CD4-positive, alpha-beta memory T cell (primary cell): ENCODE results near the gene MTCL1. TPM values are rescaled to one million over a fixed set of nuclear protein-coding genes. Genes with fewer than 3 reads are reported as not detected.
A peak's percentile ranks its signal among the peaks of the same experiment; 100 is the strongest.

Experiments
- CTCF ChIA-PET: fragments of 350-600 bp; sonication (Branson Sonifier 250); formaldehyde crosslinking; loops from one replicate; lab custom pipeline; 2021; ENCODE audit warnings: inconsistent platforms; ENCODE audit not compliant: partially characterized antibody; lab: Charles Lee
- POLR2A ChIA-PET: fragments of 350-600 bp; sonication (Branson Sonifier 250); formaldehyde crosslinking; loops from one replicate; lab custom pipeline; 2021; ENCODE audit not compliant: partially characterized antibody; lab: Charles Lee
- DNase-seq, 5 donors: peaks; one replicate each; pipeline versions ENCODE4 v3.0.0 to v3.0.0-alpha.2; 2020 to 2022; ENCODE audit warnings: mixed read lengths in 1 of 5
- H3K27ac ChIP-seq: one replicate; pipeline ENCODE4 v1.7.0; 2013; ENCODE audit warnings: low read depth, low read length
- H3K27me3 ChIP-seq: 2 replicates; pipeline ENCODE4 v1.7.0; 2013; ENCODE audit warnings: mild to moderate bottlenecking, low read length, moderate library complexity; ENCODE audit not compliant: insufficient read depth
- H3K36me3 ChIP-seq: 2 replicates; pipeline ENCODE4 v1.7.0; 2013; ENCODE audit warnings: mild to moderate bottlenecking, low read length, moderate library complexity; ENCODE audit not compliant: insufficient read depth
- H3K4me1 ChIP-seq: 2 replicates; pipeline ENCODE4 v1.7.0; 2013; ENCODE audit warnings: mild to moderate bottlenecking, low read length, moderate library complexity; ENCODE audit not compliant: insufficient read depth
- H3K4me3 ChIP-seq, 2 donors: one replicate each; pipeline ENCODE4 v1.7.0; 2013; ENCODE audit warnings: low read length in 2 of 2, mild to moderate bottlenecking in 1 of 2
- H3K9me3 ChIP-seq, 2 donors: one replicate each; pipeline ENCODE4 v1.7.0; 2013; ENCODE audit warnings: low read length in 2 of 2, control low read depth in 1 of 2; ENCODE audit not compliant: control insufficient read depth in 1 of 2
- H3K27ac Mint-ChIP-seq, 7 donors: one replicate each; pipeline ENCODE4 v1.8.0; 2020 to 2021; ENCODE audit warnings: mixed read lengths in 7 of 7, mild to moderate bottlenecking in 6 of 7, inconsistent platforms in 3 of 7, moderate library complexity in 3 of 7
- H3K27me3 Mint-ChIP-seq, 2 donors: one replicate each; pipeline ENCODE4 v1.8.0; 2020 to 2021; ENCODE audit warnings: mixed read lengths in 2 of 2
- H3K36me3 Mint-ChIP-seq, 2 donors: one replicate each; pipeline ENCODE4 v1.8.0; 2020 to 2021; ENCODE audit warnings: mixed read lengths in 2 of 2, inconsistent platforms in 1 of 2, mild to moderate bottlenecking in 1 of 2
- H3K4me1 Mint-ChIP-seq, 4 donors: one replicate each; pipeline ENCODE4 v1.8.0; 2020 to 2021; ENCODE audit warnings: mixed read lengths in 4 of 4, mild to moderate bottlenecking in 1 of 4
- H3K4me3 Mint-ChIP-seq, 8 donors: one replicate each; pipeline ENCODE4 v1.8.0; 2020 to 2021; ENCODE audit warnings: mixed read lengths in 8 of 8, mild to moderate bottlenecking in 7 of 8, moderate library complexity in 6 of 8, inconsistent platforms in 3 of 8
- H3K9me3 Mint-ChIP-seq, 8 donors: one replicate each; pipeline ENCODE4 v1.8.0; 2020 to 2021; ENCODE audit warnings: mixed read lengths in 8 of 8, mild to moderate bottlenecking in 5 of 8, inconsistent platforms in 3 of 8, moderate library complexity in 1 of 8
- intact Hi-C: fragments of 100-400 bp; cut with micrococcal nuclease; formaldehyde crosslinking; loops from one replicate; pipeline ENCODE4 v1.15.1; 2023
- polyA plus RNA-seq, 2 donors: library from polyadenylated mRNA; unstranded; fragments of 300-500 nt; fragmentation: Illumina TruSeq; gene quantifications; one replicate each; pipeline ENCODE4 v1.2.3, GENCODE V29; 2021
- total RNA-seq, 2 experiments: library from RNA; stranded (reverse); gene quantifications; one replicate each; pipeline ENCODE4 v1.2.3, GENCODE V29; 2021

MTCL1 gene
- total and polyA plus RNA-seq, 4 experiments from 2014 or later = 0.29 to 0.36 TPM; not detected in 2

GRCh38 chr18:8742387-8743361 is 37.3 kb downstream of the MTCL1 start:
- peak; percentile 49 to 73 (median 68) for DNase-seq
- Histone ChIP-seq H3K27ac (no peak overlapping the region), H3K36me3 (no peaks in the 10 kb centered on the region), H3K4me3 (no peak overlapping the region), H3K9me3 (no peaks in the 10 kb centered on the region), H3K4me1 (peaks cover 46% of the 10 kb centered on the region), H3K27me3 (no peaks in the 10 kb centered on the region)
- intact Hi-C loops = no loop called here
- peak overlapping the region in 7 of 8 donors; percentile 13 to 63 (median 49) for H3K4me3 Mint-ChIP-seq
- no peaks in the 10 kb centered on the region for H3K27me3 Mint-ChIP-seq
- peaks cover 34 to 55% (median 43%) of the 10 kb centered on the region in 4 donors for H3K4me1 Mint-ChIP-seq
- POLR2A ChIA-PET = interaction anchor here (1.3 kb wide), 1 partner anchor 37 kb away, joined by 3 read pairs; the partner anchor contains the start of gene MTCL1
- peaks cover 0 to 28% (median 18%) of the 10 kb centered on the region in 8 donors for H3K9me3 Mint-ChIP-seq
- peaks cover 3 to 4% of the 10 kb centered on the region in 2 donors for H3K36me3 Mint-ChIP-seq
- H3K27ac Mint-ChIP-seq = peak overlapping the region; percentile 44 to 95 (median 85)
- CTCF ChIA-PET = interaction anchor here (1.1 kb wide), 1 partner anchor 13 kb away, joined by 3 read pairs; no protein-coding TSS in a partner anchor

GRCh38 chr18:8744038-8744437 is 38.7 kb downstream of the MTCL1 start:
- intact Hi-C loops = no loop called here
- no peaks in the 10 kb centered on the region for H3K27me3 Mint-ChIP-seq
- H3K27ac Mint-ChIP-seq = peak overlapping the region in 3 of 7 donors; percentile 7 to 91 (median 54)
- Histone ChIP-seq H3K27ac (no peak overlapping the region), H3K9me3 (no peaks in the 10 kb centered on the region), H3K4me3 (no peak overlapping the region), H3K4me1 (peaks cover 46% of the 10 kb centered on the region), H3K27me3 (no peaks in the 10 kb centered on the region), H3K36me3 (no peaks in the 10 kb centered on the region)
- H3K4me1 Mint-ChIP-seq = peaks cover 34 to 55% (median 43%) of the 10 kb centered on the region in 4 donors
- H3K36me3 Mint-ChIP-seq = peaks cover 3 to 4% of the 10 kb centered on the region in 2 donors
- H3K4me3 Mint-ChIP-seq = peak overlapping the region in 4 of 8 donors; percentile 10 to 69 (median 40)
- peaks cover 0 to 28% (median 18%) of the 10 kb centered on the region in 8 donors for H3K9me3 Mint-ChIP-seq
- CTCF ChIA-PET = no interaction called here
- no peak for DNase-seq
- POLR2A ChIA-PET = interaction anchor here (0.7 kb wide), 1 partner anchor 17 kb away, joined by 3 read pairs; no protein-coding TSS in a partner anchor

- H3K4me1 Mint-ChIP-seq = peaks cover 34 to 55% (median 44%) of the 10 kb centered on the region in 4 donors
Measured at GRCh38 chr18:8744656-8745055, 39.3 kb downstream of the MTCL1 start.

GRCh38 chr18:8745355-8746014 is 40.1 kb downstream of the MTCL1 start:
- no peaks in the 10 kb centered on the region for H3K27me3 Mint-ChIP-seq

More at GRCh38 chr18:8744656-8745055, 39.3 kb downstream of the MTCL1 start:
- peaks cover 0 to 28% (median 18%) of the 10 kb centered on the region in 8 donors for H3K9me3 Mint-ChIP-seq
- peak; percentile 50 to 69 (median 61) for DNase-seq
- Histone ChIP-seq H3K36me3 (no peaks in the 10 kb centered on the region), H3K4me3 (no peak overlapping the region), H3K27me3 (no peaks in the 10 kb centered on the region), H3K27ac (no peak overlapping the region), H3K4me1 (peaks cover 46% of the 10 kb centered on the region), H3K9me3 (no peaks in the 10 kb centered on the region)
- H3K4me3 Mint-ChIP-seq = peak overlapping the region in 7 of 8 donors; percentile 18 to 71 (median 54)
- intact Hi-C loops = no loop called here
- POLR2A ChIA-PET = interaction anchor here (0.6 to 0.7 kb wide), 2 partner anchors 17 to 74 kb away, joined by 3 to 5 read pairs; no protein-coding TSS in a partner anchor
- no peaks in the 10 kb centered on the region for H3K27me3 Mint-ChIP-seq
- peaks cover 3 to 4% of the 10 kb centered on the region in 2 donors for H3K36me3 Mint-ChIP-seq
- CTCF ChIA-PET = no interaction called here
- H3K27ac Mint-ChIP-seq = peak overlapping the region; percentile 7 to 91 (median 69)

DNA sequence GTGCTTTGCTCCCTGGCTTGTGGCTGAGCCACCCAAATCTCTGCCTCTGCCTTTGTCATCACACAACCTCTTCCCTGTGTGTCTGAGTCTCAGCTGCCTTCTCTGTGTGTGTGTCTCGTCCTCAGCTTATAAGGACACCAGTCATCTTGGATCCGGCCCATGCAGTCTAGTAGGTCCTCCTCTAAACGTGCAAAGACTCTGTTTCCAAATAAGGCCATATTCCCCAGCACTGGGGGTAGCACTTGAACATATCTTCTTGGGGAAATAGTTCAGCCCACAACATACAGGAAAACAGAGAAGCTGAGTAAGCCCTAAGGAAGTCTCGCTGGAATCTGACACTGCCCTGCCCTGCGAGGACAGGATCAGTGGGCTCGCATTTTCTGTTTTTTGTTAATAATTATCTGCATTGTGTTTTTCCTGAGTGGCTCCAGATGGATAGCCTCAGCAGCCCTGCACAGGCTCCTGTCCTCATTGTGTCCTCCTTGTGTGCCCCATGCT is 42.1 kb downstream of the MTCL1 start:
- Mint-ChIP-seq H3K4me1 (peaks cover 32 to 53% (median 41%) of the 10 kb centered on the region in 4 donors), H3K36me3 (peaks cover 0 to under 1% of the 10 kb centered on the region in 2 donors), H3K9me3 (peaks cover 0 to 8% (median 3%) of the 10 kb centered on the region in 8 donors), H3K27me3 (no peaks in the 10 kb centered on the region), H3K27ac (peak overlapping the region in 2 of 7 donors; percentile 20 to 64), H3K4me3 (no peak overlapping the region)
- ChIA-PET POLR2A (no interaction called here), CTCF (no interaction called here)
- no peaks in the 10 kb centered on the region for H3K27me3 ChIP-seq
- H3K9me3 ChIP-seq = no peaks in the 10 kb centered on the region
- no peak for DNase-seq
- no peak overlapping the region for H3K4me3 ChIP-seq
- H3K27ac ChIP-seq = no peak overlapping the region
- H3K4me1 ChIP-seq = peaks cover 40% of the 10 kb centered on the region
- H3K36me3 ChIP-seq = no peaks in the 10 kb centered on the region
- intact Hi-C loops = no loop called here

More at GRCh38 chr18:8745355-8746014, 40.1 kb downstream of the MTCL1 start:
- intact Hi-C loops = no loop called here
- DNase-seq = peak in 2 of 5 donors; percentile 4 to 14
- ChIA-PET CTCF (no interaction called here), POLR2A (interaction anchor here (0.6 kb wide), 1 partner anchor 75 kb away, joined by 5 read pairs; no protein-coding TSS in a partner anchor)
- H3K4me1 ChIP-seq = peaks cover 48% of the 10 kb centered on the region
- peak overlapping the region in 6 of 8 donors; percentile 29 to 70 (median 51) for H3K4me3 Mint-ChIP-seq
- H3K4me1 Mint-ChIP-seq = peaks cover 37 to 59% (median 47%) of the 10 kb centered on the region in 4 donors
- no peaks in the 10 kb centered on the region for H3K9me3 ChIP-seq
- H3K27me3 ChIP-seq = no peaks in the 10 kb centered on the region
- H3K4me3 ChIP-seq = no peak overlapping the region
- peak overlapping the region in 6 of 7 donors; percentile 1 to 59 (median 34) for H3K27ac Mint-ChIP-seq
- peaks cover 3 to 4% of the 10 kb centered on the region in 2 donors for H3K36me3 Mint-ChIP-seq
- H3K27ac ChIP-seq = no peak overlapping the region
- H3K9me3 Mint-ChIP-seq = peaks cover 0 to 28% (median 17%) of the 10 kb centered on the region in 8 donors
- H3K36me3 ChIP-seq = no peaks in the 10 kb centered on the region

GRCh38 chr18:8749492-8749891 is 44.1 kb downstream of the MTCL1 start:
- CTCF ChIA-PET = no interaction called here

More at GRCh38 chr18:8749492-8749891, 44.1 kb downstream of the MTCL1 start:
- peaks cover 24 to 37% (median 31%) of the 10 kb centered on the region in 4 donors for H3K4me1 Mint-ChIP-seq
- Histone ChIP-seq H3K36me3 (no peaks in the 10 kb centered on the region), H3K4me3 (no peak overlapping the region), H3K27me3 (no peaks in the 10 kb centered on the region), H3K27ac (no peak overlapping the region), H3K4me1 (peaks cover 26% of the 10 kb centered on the region), H3K9me3 (no peaks in the 10 kb centered on the region)
- H3K4me3 Mint-ChIP-seq = no peak overlapping the region
- POLR2A ChIA-PET = no interaction called here
- peaks cover 0 to 2% (median 0%) of the 10 kb centered on the region in 8 donors for H3K9me3 Mint-ChIP-seq
- H3K27me3 Mint-ChIP-seq = no peaks in the 10 kb centered on the region
- intact Hi-C loops = no loop called here
- H3K36me3 Mint-ChIP-seq = no peaks in the 10 kb centered on the region
- DNase-seq = no peak
- no peak overlapping the region for H3K27ac Mint-ChIP-seq
